Thyroid gland (tissue), 4 donors: Measurements from ENCODE around the gene P2RX2.

Source experiments
- POLR2A ChIP-seq, 2 donors: fragments of 450-650 bp; IDR thresholded peaks; one replicate each; pipeline ENCODE4 v1.6.1; 2017; ENCODE audit warnings: antibody characterized with exemption in 2 of 2, mild to moderate bottlenecking in 2 of 2, moderate library complexity in 1 of 2
- TF ChIP-seq, protein P1 (sequence below), 6 experiments: fragments of 200-600 bp in 3 of 6; fragments of 450-650 bp in 3 of 6; sonication (generic) in 3 of 6; IDR thresholded peaks; one replicate each; pipeline ENCODE4 v1.5.1; 2016 to 2019; ENCODE audit warnings: antibody characterized with exemption in 6 of 6, mild to moderate bottlenecking in 2 of 6, inconsistent platforms in 1 of 6, moderate library complexity in 1 of 6

DNA sequence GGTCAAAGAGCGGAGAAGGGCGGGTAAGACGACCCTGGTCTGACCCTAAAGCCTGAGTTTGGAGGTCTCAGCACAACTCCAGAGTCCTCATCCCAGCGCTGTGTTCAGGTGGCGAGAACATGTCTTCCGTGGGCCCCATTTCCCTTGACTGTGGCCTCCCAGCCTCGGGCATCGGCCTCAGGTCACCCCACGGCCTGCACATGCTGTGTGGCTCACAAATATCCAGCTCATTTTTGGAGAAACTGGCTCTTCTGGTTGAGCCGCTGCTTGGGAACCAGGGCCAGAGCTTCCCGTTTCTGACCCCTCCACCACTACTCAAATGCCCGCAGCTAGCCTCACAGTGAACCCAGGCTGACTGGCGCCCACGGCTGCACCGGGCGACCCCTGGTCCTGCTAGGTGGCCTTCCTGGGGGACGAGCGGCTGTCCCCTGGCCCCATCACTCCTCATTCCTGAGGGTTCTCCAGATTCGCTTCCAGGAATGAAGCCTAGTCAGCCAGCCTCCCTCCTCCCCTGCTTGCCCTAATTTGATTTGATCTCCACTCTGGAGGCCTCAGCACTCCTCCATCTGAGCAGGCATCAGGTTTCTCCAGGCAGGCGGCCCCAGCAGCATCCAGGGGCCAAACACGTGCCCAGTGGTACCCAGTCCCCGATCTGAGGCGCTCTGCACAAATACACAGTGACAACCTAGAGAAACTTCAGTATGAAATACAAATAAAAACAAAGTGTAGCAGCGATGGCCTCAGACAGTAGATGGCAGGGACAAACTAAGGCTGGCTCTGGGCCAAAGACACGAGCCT is 4.7 kb downstream of the P2RX2 start:
- TF ChIP-seq, protein P1, sequence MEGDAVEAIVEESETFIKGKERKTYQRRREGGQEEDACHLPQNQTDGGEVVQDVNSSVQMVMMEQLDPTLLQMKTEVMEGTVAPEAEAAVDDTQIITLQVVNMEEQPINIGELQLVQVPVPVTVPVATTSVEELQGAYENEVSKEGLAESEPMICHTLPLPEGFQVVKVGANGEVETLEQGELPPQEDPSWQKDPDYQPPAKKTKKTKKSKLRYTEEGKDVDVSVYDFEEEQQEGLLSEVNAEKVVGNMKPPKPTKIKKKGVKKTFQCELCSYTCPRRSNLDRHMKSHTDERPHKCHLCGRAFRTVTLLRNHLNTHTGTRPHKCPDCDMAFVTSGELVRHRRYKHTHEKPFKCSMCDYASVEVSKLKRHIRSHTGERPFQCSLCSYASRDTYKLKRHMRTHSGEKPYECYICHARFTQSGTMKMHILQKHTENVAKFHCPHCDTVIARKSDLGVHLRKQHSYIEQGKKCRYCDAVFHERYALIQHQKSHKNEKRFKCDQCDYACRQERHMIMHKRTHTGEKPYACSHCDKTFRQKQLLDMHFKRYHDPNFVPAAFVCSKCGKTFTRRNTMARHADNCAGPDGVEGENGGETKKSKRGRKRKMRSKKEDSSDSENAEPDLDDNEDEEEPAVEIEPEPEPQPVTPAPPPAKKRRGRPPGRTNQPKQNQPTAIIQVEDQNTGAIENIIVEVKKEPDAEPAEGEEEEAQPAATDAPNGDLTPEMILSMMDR (IDR thresholded peaks at IDR 0.05) = no peak
- TF ChIP-seq POLR2A (IDR thresholded peaks at IDR 0.05) = no peak
